HG03060 (cell line): ENCODE measurements around the gene TMEFF1.
"Not testable (repeated sequence)": the region's sequence is repeated elsewhere in the genome, so short reads cannot be mapped to it uniquely, and the experiment has no call there.

Experiments
- ATAC-seq: cut with Tn5 transposase; IDR thresholded peaks from one replicate; pipeline ENCODE4 v1.9.1; 2021; ENCODE audit warnings: low read depth, moderate number of reproducible peaks; ENCODE audit not compliant: unreplicated experiment

The TMEFF1 gene

GRCh38 chr9:100486479-100487176, 13.7 kb downstream of the TMEFF1 start:
- ATAC-seq: no peak

- ATAC-seq: no peak
Observed at GRCh38 chr9:100488177-100488576, 15.2 kb downstream of the TMEFF1 start.

- no peak for ATAC-seq
Observed at GRCh38 chr9:100489836-100490235, 16.9 kb downstream of the TMEFF1 start.

GRCh38 chr9:100492952-100493351, 20.0 kb downstream of the TMEFF1 start:
- ATAC-seq: no peak

GRCh38 chr9:100498592-100498991, 25.6 kb downstream of the TMEFF1 start:
- ATAC-seq: no peak

GRCh38 chr9:100499460-100499859, 26.5 kb downstream of the TMEFF1 start:
- ATAC-seq: no peak

- ATAC-seq: no peak
Observed at GRCh38 chr9:100499866-100500265, 26.9 kb downstream of the TMEFF1 start.

- no peak for ATAC-seq
Observed at GRCh38 chr9:100505564-100506159, 32.7 kb downstream of the TMEFF1 start.

- ATAC-seq: not testable (repeated sequence)
Observed at GRCh38 chr9:100507350-100507749, 34.4 kb downstream of the TMEFF1 start.

GRCh38 chr9:100511205-100511604, 38.3 kb downstream of the TMEFF1 start:
- no peak for ATAC-seq

GRCh38 chr9:100515578-100516494, 42.9 kb downstream of the TMEFF1 start:
- no peak for ATAC-seq

GRCh38 chr9:100521282-100521681, 48.3 kb downstream of the TMEFF1 start:
- ATAC-seq: no peak

- no peak for ATAC-seq
Observed at GRCh38 chr9:100525563-100525962, 52.6 kb downstream of the TMEFF1 start.

- ATAC-seq: not testable (repeated sequence)
Observed at GRCh38 chr9:100527180-100527794, 54.3 kb downstream of the TMEFF1 start.

GRCh38 chr9:100534401-100534800, 61.5 kb downstream of the TMEFF1 start:
- ATAC-seq: no peak

GRCh38 chr9:100540327-100540726, 67.4 kb downstream of the TMEFF1 start:
- ATAC-seq: no peak

GRCh38 chr9:100549048-100549447, 76.1 kb downstream of the TMEFF1 start:
- no peak for ATAC-seq

GRCh38 chr9:100554935-100555401, 82.0 kb downstream of the TMEFF1 start:
- no peak for ATAC-seq

GRCh38 chr9:100555471-100555870, 82.5 kb downstream of the TMEFF1 start:
- no peak for ATAC-seq

- no peak for ATAC-seq
Observed at GRCh38 chr9:100557053-100557452, 84.1 kb downstream of the TMEFF1 start.

- ATAC-seq: no peak
Observed at GRCh38 chr9:100561256-100561655, 88.3 kb downstream of the TMEFF1 start.
